ENCODE results near the gene CYB561D1. TPM values are rescaled to one million over a fixed set of nuclear protein-coding genes. Genes with fewer than 3 reads are reported as not detected.

Gene CYB561D1
- total and polyA plus RNA-seq, 2 of the 8 experiments (the other 6 are each of a cell fraction or from before 2014, with no cell fraction given) = 3.6 to 3.8 TPM

DNA sequence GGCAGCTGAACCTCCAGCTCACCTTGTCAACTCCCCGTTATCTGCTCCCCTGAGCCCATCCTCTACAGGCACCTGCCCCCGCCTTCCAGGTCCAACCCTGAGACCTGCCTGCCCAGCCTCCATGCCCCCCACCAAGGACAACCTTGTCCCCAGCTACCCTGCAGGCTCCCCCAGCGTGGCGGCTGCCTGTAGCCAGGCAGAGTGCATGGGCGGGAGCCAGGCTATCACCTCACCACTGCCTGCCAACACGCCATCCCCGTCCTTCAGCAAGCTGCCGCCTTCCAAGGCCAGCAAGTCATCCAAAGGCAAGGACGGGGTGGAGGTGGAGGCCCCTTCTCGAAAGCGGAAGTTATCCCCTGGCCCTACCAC lies 3.0 kb upstream of the CYB561D1 start (continued):
- no peak for TF ChIP-seq EZH2 (IDR thresholded peaks at IDR 0.05; ENCODE audit: low read depth, low read length, severe bottlenecking)

Data from H1 (cell line).